Fibroblast of lung (primary cell): ENCODE results near the gene TAF3.

Experiments
- CTCF ChIP-seq, 2 donors: IDR thresholded peaks in 1 of 2; conservative IDR thresholded peaks in 1 of 2; 1 replicate in 1 of 2; 2 replicates in 1 of 2; pipeline ENCODE4 v1.5.1; 2011 to 2012; ENCODE audit warnings: low read length in 2 of 2, control low read depth in 1 of 2, inconsistent platforms in 1 of 2, low read depth in 1 of 2, mild to moderate bottlenecking in 1 of 2
- EZH2 ChIP-seq: IDR thresholded peaks from 2 replicates; pipeline ENCODE4 v1.5.1; 2012; ENCODE audit warnings: low read length, control low read depth, mild to moderate bottlenecking; ENCODE audit errors: missing control alignments

- TF ChIP-seq CTCF (conservative IDR thresholded peaks at IDR 0.05 in 1 of 2, IDR thresholded peaks at IDR 0.05 in 1 of 2; ENCODE audit: low read depth in 1 of 2, low read length in 2 of 2) (no peak), EZH2 (no peak)
These were observed 240.2 kb downstream of the TAF3 start for GRCh38 chr10:8058274-8059111.
